ENCODE results near the gene FGL2.
"Not testable (repeated sequence)": the region's sequence is repeated elsewhere in the genome, so short reads cannot be mapped to it uniquely, and the experiment has no call there.

Gene FGL2

GRCh38 chr7:77157034-77157433 is 42.6 kb downstream of the FGL2 start:
- DNase-seq (ENCODE audit: low spot score), result not testable (repeated sequence)

GRCh38 chr7:77155601-77156377 is 43.8 kb downstream of the FGL2 start:
- DNase-seq (ENCODE audit: low spot score), result peak; percentile 44

DNA sequence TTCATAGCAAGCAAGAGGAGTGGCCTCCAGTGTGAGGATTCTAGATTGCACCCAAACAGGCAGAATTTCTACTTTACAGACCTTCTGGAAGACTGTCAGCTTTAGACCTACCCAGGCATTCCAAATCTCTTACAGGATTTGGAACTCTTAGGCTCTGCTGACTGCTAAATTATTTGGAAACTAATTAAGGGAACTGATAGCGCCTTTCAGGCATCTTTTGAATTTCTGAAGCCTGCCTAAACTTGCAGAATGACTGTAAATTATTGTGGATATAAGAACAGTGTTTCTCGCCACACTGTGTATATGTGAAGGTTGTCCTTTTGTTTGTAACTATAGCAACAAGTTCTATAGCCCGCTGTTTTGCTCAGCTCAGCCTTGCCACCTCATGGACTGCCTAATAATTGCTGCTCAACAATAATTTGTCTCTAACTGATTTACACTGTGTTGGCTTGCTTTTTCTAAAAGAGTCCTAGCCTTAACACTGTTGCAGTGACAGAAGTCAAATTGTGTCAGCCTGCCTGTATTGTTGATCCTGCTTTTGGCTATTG is 44.6 kb downstream of the FGL2 start:
- DNase-seq (ENCODE audit: low spot score), result not testable (repeated sequence)

- not testable (repeated sequence) for DNase-seq (ENCODE audit: low spot score)
These were observed 47.4 kb downstream of the FGL2 start for GRCh38 chr7:77152232-77152631.

Data from activated CD4-positive, alpha-beta T cell treated with anti-CD3 and anti-CD28 coated beads, Interleukin-2, Interleukin-4, amounts not matched to agents 100 ng/mL and 50 ng/mL, durations not matched to agents 16 hours and 8 hours (primary cell).